GM12864 (cell line): ENCODE results near the gene IL3RA.
"Not testable (repeated sequence)": the region's sequence is repeated elsewhere in the genome, so short reads cannot be mapped to it uniquely, and the experiment has no call there.

Experiments used
- DNase-seq: peaks from one replicate; pipeline ENCODE4 v3.0.0-alpha.2; 2011; ENCODE audit warnings: low read depth
- H3K4me3 ChIP-seq: 2 replicates; pipeline ENCODE4 v1.5.1; 2011; ENCODE audit warnings: mild to moderate bottlenecking, low read depth, low read length, control low read depth
- TF ChIP-seq, protein P1 (sequence below): IDR thresholded peaks from 2 replicates; pipeline ENCODE4 v1.5.1; 2011; ENCODE audit warnings: low read depth, mild to moderate bottlenecking, moderate library complexity, low read length, control low read depth, inconsistent platforms; ENCODE audit errors: missing control alignments

IL3RA gene

GRCh38 chrX:1403228-1403627 is 66.6 kb downstream of the IL3RA start:
- TF ChIP-seq, protein P1, sequence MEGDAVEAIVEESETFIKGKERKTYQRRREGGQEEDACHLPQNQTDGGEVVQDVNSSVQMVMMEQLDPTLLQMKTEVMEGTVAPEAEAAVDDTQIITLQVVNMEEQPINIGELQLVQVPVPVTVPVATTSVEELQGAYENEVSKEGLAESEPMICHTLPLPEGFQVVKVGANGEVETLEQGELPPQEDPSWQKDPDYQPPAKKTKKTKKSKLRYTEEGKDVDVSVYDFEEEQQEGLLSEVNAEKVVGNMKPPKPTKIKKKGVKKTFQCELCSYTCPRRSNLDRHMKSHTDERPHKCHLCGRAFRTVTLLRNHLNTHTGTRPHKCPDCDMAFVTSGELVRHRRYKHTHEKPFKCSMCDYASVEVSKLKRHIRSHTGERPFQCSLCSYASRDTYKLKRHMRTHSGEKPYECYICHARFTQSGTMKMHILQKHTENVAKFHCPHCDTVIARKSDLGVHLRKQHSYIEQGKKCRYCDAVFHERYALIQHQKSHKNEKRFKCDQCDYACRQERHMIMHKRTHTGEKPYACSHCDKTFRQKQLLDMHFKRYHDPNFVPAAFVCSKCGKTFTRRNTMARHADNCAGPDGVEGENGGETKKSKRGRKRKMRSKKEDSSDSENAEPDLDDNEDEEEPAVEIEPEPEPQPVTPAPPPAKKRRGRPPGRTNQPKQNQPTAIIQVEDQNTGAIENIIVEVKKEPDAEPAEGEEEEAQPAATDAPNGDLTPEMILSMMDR, result no peak
- DNase-seq, result no peak
- H3K4me3 ChIP-seq, result no peak overlapping the region

DNA sequence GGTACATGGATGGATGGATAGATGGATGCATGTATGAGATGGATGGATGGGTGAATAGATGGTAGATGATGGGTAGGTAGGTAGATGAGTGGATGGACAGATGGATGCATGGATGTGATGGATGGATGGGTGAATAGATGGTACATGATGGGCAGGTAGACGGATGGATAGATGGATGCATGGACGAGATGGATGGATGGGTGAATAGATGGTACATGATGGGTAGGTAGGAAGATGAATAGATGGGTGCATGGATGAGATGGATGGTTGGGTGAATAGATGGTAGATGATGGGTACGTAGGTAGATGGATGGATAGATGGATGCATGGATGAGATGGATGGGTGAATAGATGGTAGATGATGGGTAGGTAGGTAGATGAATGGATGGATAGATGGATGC is 67.3 kb downstream of the IL3RA start:
- H3K4me3 ChIP-seq, DNase-seq: not testable (repeated sequence)

- not testable (repeated sequence) for H3K4me3 ChIP-seq, DNase-seq
Observed at GRCh38 chrX:1405769-1406168, 69.2 kb downstream of the IL3RA start.

DNA sequence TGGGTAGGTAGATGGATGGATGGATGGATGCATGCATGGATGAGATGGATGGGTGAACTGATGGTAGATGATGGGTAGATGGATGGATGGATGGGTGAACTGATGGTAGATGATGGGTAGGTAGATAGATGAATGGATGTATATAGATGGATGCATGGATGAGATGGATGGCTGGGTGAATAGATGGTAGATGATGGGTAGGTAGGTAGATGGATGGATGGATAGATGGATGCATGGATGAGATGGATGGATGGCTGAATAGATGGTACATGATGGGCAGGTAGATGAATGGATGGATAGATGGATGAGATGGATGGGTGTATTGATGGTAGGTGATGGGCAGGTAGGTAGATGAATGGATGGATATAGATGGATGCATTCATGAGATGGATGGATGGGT is 70.5 kb downstream of the IL3RA start:
- TF ChIP-seq, protein P1, result no peak
- H3K4me3 ChIP-seq, result no peak overlapping the region
- no peak for DNase-seq

- TF ChIP-seq, protein P1, result no peak
- no peak overlapping the region for H3K4me3 ChIP-seq
- no peak for DNase-seq
Observed at GRCh38 chrX:1411326-1411725, 74.7 kb downstream of the IL3RA start.

DNA sequence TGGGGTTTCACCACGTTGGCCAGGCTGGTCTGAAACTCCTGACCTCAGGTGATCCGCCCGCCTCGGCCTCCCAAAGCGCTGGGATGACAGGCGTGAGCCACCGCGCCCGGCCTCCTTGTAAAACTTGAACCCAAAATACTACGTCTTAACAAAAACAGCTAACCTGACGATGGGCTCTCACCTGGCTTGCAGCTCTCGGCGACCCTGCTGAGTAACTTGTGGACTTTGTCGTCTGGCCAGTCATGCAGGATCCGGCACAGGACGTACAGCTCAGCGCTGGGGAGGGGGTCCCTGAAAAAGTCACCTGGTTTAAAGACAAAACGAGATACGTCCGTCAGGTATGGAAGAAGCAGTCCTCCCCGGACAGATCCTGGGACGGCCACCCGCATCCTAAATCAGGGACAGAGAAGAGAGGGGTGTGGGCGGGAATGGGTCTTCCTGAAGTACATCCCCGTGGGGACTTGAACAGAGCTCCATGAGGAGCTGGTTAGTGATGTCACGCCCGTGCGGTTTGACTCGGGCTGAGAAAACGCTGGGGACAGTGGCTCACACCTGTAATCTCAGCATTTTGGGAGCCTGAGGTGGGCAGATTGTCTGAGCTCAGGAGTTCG is 76.1 kb downstream of the IL3RA start:
- TF ChIP-seq, protein P1, result no peak
- no peak for DNase-seq
- no peak overlapping the region for H3K4me3 ChIP-seq

DNA sequence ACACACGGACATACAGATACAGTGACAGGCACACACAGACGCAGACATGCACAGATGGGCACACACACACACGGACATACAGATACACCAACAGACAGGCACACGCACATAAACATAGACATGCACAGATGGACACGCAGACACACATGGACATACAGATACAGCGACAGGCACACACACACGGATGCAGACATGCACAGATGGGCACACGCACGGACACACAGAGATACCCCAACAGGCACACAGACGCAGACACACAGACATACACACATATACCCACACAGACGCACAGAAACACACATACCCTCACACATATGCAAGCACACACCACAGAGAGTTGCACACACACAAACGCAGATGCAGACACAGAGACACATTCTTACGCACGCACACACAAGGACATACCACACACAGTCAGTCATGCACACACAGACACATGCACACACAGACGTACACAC is 79.8 kb downstream of the IL3RA start:
- H3K4me3 ChIP-seq, result no peak overlapping the region
- TF ChIP-seq, protein P1, result no peak
- DNase-seq, result no peak

DNA sequence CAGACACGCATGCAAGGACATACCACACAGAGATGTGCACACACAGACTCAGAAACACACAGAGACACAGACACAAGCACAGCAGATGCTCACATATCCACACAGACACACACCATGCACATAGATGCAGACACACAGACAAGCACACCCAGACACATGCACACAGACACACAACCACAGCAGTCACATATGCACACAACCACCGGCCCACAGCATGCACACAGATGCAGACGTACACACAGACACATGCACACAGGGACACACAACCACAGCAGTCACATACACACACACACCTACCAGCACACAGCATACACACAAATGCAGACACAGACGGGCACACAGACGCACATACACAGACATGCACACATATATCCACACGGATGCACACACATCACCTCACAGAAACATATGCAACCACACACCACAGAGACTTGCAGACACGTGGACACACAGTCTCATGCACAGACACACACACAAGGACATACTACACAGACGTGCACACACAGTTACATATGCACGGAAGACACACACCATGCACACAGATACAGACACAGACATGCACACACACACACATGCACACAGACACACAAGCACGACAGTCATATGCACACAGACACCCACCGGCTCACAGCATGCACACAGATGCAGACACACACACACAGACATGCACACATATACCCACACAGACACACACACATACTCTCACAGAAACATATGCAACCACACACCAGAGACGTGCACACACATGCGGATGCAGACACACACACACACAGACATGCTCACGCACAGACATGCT is 80.6 kb downstream of the IL3RA start:
- DNase-seq, result no peak
- H3K4me3 ChIP-seq, result no peak overlapping the region
- TF ChIP-seq, protein P1, result no peak
